GM23248 (cell line): Measurements from ENCODE around the gene SIVA1. TPM values are rescaled to one million over a fixed set of nuclear protein-coding genes. Genes with fewer than 3 reads are reported as not detected.
A peak's percentile ranks its signal among the peaks of the same experiment; 100 is the strongest.

Experiments
- DNase-seq: peaks from one replicate; pipeline ENCODE4 v3.0.0-alpha.2; 2015
- H2AFZ ChIP-seq: fragments of 200-600 bp; sonication (generic); 2 replicates; pipeline ENCODE4 v1.6.1; 2016; ENCODE audit warnings: antibody characterized with exemption
- H3F3A ChIP-seq: fragments of 200-600 bp; sonication (generic); 2 replicates; pipeline ENCODE4 v1.6.1; 2016; ENCODE audit warnings: mild to moderate bottlenecking, antibody characterized with exemption, mixed run types; ENCODE audit not compliant: insufficient read depth
- H3K27ac ChIP-seq: fragments of 200-600 bp; sonication (generic); 2 replicates; pipeline ENCODE4 v1.5.1; 2016; ENCODE audit warnings: mild to moderate bottlenecking
- H3K27me3 ChIP-seq: fragments of 200-600 bp; sonication (generic); replicated peaks from 2 replicates; pipeline ENCODE4 v1.6.1; 2016; ENCODE audit warnings: mild to moderate bottlenecking; ENCODE audit not compliant: insufficient read depth
- H3K36me3 ChIP-seq: fragments of 200-600 bp; sonication (generic); 2 replicates; pipeline ENCODE4 v1.6.1; 2016; ENCODE audit warnings: low read depth, mild to moderate bottlenecking
- H3K4me1 ChIP-seq: fragments of 200-600 bp; sonication (generic); 2 replicates; pipeline ENCODE4 v1.6.1; 2016; ENCODE audit warnings: mild to moderate bottlenecking; ENCODE audit not compliant: insufficient read depth
- H3K4me2 ChIP-seq: fragments of 200-600 bp; sonication (generic); one replicate; pipeline ENCODE4 v1.6.1; 2016; ENCODE audit warnings: mild to moderate bottlenecking; ENCODE audit not compliant: unreplicated experiment
- H3K4me3 ChIP-seq: fragments of 200-600 bp; sonication (generic); 2 replicates; pipeline ENCODE4 v1.5.1; 2016; ENCODE audit warnings: mild to moderate bottlenecking
- H3K79me2 ChIP-seq: fragments of 200-600 bp; sonication (generic); 2 replicates; pipeline ENCODE4 v1.6.1; 2016; ENCODE audit warnings: mild to moderate bottlenecking; ENCODE audit not compliant: insufficient read depth
- H3K9ac ChIP-seq: fragments of 200-600 bp; sonication (generic); 2 replicates; pipeline ENCODE4 v1.6.1; 2016; ENCODE audit warnings: mild to moderate bottlenecking
- H3K9me2 ChIP-seq: fragments of 200-600 bp; sonication (generic); 2 replicates; pipeline ENCODE4 v1.6.1; 2016; ENCODE audit warnings: mixed run types, mild to moderate bottlenecking, moderate library complexity; ENCODE audit not compliant: insufficient read depth
- H3K9me3 ChIP-seq: fragments of 200-600 bp; sonication (generic); one replicate; pipeline ENCODE4 v1.6.1; 2017; ENCODE audit warnings: low read depth
- H4K20me1 ChIP-seq: fragments of 200-600 bp; sonication (generic); 2 replicates; pipeline ENCODE4 v1.6.0; 2016; ENCODE audit not compliant: insufficient read depth
- EZH2 ChIP-seq: fragments of 200-600 bp; sonication (generic); IDR thresholded peaks from 2 replicates; pipeline ENCODE4 v1.6.1; 2018; ENCODE audit warnings: antibody characterized with exemption, mild to moderate bottlenecking; ENCODE audit not compliant: insufficient read depth, poor library complexity, severe bottlenecking
- EZH2phosphoT487 ChIP-seq: fragments of 200-600 bp; sonication (generic); IDR thresholded peaks from 2 replicates; pipeline ENCODE4 v1.6.1; 2018; ENCODE audit warnings: antibody characterized with exemption, moderate library complexity, mild to moderate bottlenecking, low read depth; ENCODE audit not compliant: insufficient read depth
- WGBS, 2 experiments: methylation state at CpG; one replicate each; pipeline ENCODE4 v1.1.6; 2015 to 2017; ENCODE audit warnings: low lambda C conversion rate in 2 of 2, low coverage in 1 of 2; ENCODE audit errors: missing lambda C conversion rate in 2 of 2; 5-methylcytosine and 5-hydroxymethylcytosine counted together
- in situ Hi-C: fragments of 300-500 bp; cut with MboI; formaldehyde crosslinking; loops from 2 replicates; pipeline ENCODE4 v1.15.0; 2020
- polyA plus RNA-seq: library from polyadenylated mRNA; unstranded; fragments of >200 nt; fragmentation: Nextera tagmentation; extraction: Ambion mirVana; gene quantifications from 2 replicates; pipeline ENCODE4 v1.2.1, GENCODE V29; 2016
- total RNA-seq: library from RNA; depleted of rRNA; stranded (reverse); fragments of >200 nt; shearing (Covaris generic); gene quantifications from 2 replicates; pipeline ENCODE4 v1.2.3, GENCODE V29; 2014

Gene SIVA1
- total and polyA plus RNA-seq, 2 experiments from 2014 or later = 132 to 174 TPM

DNA sequence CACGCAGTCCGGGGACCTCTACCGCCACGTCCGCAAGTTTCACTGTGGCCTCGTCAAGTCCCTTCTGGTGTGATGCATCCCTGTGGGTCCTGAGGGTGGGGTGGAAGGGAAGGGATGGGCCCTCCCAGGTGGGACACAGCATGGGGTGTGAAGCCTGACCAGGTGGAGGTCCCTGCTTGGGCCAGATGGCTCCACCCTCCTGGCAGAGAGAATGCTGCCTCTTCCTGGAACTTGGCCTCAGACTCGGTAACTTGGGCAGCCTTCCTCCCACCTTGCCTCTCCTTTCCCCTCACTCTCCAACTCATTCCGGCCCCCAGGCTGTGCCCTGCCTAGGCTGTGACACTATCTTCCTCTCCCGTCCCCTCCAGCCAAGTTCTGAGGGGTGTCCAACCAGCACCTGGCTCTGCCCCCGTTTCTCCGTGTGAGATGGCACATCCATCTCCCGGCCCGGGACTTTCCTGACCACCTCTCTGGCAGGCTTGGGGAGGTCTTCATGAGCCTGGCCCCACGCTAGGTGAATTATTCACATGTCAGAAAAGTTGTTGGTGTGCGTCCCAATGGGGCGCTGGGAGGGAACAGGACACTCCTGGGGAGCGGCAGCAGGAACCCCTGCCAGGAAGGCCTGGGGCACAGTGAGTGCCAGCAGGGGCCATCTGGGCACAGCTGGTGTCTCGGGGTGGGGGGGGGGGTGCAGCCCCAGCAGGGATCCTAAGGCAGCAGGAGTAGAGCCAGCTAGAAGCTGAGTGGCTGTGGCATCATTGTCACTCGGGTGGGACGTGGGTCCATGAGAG is 49.6 kb downstream of the SIVA1 start:
- H3K36me3 ChIP-seq = no peaks in the 10 kb centered on the region
- no peaks in the 10 kb centered on the region for H3K79me2 ChIP-seq
- H3K4me3 ChIP-seq = no peak overlapping the region
- in situ Hi-C loops = no loop called here
- WGBS, 2 experiments = 87 to 89% methylated on average over 20 of the region's 20 CpGs
- peaks cover 7% of the 10 kb centered on the region; the same call in 1 of the 2 replicates for H3K4me1 ChIP-seq
- peaks cover 15% of the 10 kb centered on the region for H3F3A ChIP-seq
- no peaks in the 10 kb centered on the region for H4K20me1 ChIP-seq
- no peak overlapping the region for H3K9ac ChIP-seq
- DNase-seq = no peak
- no peak overlapping the region for H2AFZ ChIP-seq
- H3K27ac ChIP-seq = no peak overlapping the region
- no peak for TF ChIP-seq EZH2phosphoT487
- no peak for TF ChIP-seq EZH2
- H3K9me3 ChIP-seq = no peaks in the 10 kb centered on the region
- H3K9me2 ChIP-seq = no peaks in the 10 kb centered on the region
- H3K4me2 ChIP-seq = no peak overlapping the region
- no peaks in the 10 kb centered on the region for H3K27me3 ChIP-seq

DNA sequence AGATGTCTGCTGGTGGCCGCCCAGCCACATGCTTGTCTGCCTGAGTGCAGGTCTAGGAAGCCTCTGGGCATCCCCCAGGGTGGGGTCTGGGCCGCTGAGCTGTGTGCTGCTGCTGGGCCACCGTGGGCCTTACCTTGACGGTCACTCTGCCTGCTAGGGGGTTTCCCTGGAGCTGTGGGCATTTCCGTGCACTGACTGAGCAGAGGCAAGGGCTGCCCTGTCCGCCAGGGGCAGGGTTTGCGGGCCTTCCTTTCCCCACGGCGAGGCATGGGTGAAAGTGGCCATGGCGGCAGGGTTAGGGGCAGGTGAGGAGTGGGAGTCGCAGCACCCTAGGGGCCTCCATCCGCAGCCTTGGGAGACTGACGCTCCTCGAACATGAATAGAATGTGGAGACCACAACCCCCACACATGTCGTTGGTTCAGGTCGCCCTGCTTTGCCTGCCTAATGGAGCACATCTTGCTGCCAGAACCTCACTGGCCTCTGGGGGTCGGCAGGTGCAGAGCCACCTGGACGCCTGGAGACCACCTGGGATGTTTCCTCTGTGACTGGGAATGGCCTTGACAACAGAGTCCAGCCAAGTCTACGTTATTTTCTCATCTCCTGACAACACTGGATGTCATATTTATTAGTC is 50.4 kb downstream of the SIVA1 start:
- no peaks in the 10 kb centered on the region for H3K27me3 ChIP-seq
- no peak overlapping the region for H3K4me2 ChIP-seq
- H3K9me3 ChIP-seq = no peaks in the 10 kb centered on the region
- no peak overlapping the region for H3K27ac ChIP-seq
- no peaks in the 10 kb centered on the region for H3K36me3 ChIP-seq
- H3K4me3 ChIP-seq = no peak overlapping the region
- H3K9ac ChIP-seq = no peak overlapping the region
- H3K4me1 ChIP-seq = peaks cover 7% of the 10 kb centered on the region; the same call in 1 of the 2 replicates
- TF ChIP-seq EZH2phosphoT487 (no peak), EZH2 (no peak)
- in situ Hi-C loops = no loop called here
- no peaks in the 10 kb centered on the region for H3K9me2 ChIP-seq
- H3F3A ChIP-seq = peaks cover 15% of the 10 kb centered on the region
- no peak for DNase-seq
- H3K79me2 ChIP-seq = no peaks in the 10 kb centered on the region
- H2AFZ ChIP-seq = no peak overlapping the region
- WGBS, 2 experiments = 81 to 86% methylated on average over 19 of the region's 19 CpGs
- no peaks in the 10 kb centered on the region for H4K20me1 ChIP-seq

DNA sequence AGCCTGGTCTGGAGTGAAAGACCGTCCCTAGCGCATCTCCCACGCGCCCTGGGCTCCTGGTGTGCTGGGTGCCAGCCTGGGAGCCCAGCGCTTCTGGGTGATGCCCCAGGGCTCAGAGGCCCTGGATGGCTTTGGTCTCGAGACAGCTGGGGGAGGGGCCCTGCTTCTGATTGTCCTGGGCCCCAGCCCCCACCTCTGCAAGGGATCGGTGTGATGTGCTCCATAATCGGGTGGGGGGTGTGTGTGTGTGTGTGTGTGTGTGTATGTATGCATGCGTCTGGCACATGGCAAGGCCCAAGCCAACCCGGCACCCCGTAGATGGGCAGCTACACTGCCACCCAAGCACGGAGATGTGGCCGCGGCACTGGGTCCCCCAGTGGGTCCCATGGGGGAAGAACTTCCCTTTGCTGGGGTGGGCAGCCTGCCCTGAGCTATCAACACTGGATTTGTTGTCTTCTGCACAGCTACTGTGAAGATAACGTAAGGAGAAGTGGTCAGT is 51.0 kb downstream of the SIVA1 start:
- Histone ChIP-seq H3K27ac (no peak overlapping the region), H3K27me3 (no peaks in the 10 kb centered on the region), H3K4me2 (no peak overlapping the region), H3K79me2 (no peaks in the 10 kb centered on the region), H3K9ac (no peak overlapping the region), H3K36me3 (no peaks in the 10 kb centered on the region), H4K20me1 (no peaks in the 10 kb centered on the region), H3F3A (peaks cover 11% of the 10 kb centered on the region), H3K4me3 (no peak overlapping the region), H2AFZ (no peak overlapping the region), H3K4me1 (peaks cover 7% of the 10 kb centered on the region; the same call in 1 of the 2 replicates), H3K9me2 (no peaks in the 10 kb centered on the region), H3K9me3 (no peaks in the 10 kb centered on the region)
- TF ChIP-seq EZH2phosphoT487 = no peak
- no peak for TF ChIP-seq EZH2
- WGBS, 2 experiments = 82 to 86% methylated on average over 15 of the region's 15 CpGs
- DNase-seq = peak; percentile 33
- in situ Hi-C loops = no loop called here

DNA sequence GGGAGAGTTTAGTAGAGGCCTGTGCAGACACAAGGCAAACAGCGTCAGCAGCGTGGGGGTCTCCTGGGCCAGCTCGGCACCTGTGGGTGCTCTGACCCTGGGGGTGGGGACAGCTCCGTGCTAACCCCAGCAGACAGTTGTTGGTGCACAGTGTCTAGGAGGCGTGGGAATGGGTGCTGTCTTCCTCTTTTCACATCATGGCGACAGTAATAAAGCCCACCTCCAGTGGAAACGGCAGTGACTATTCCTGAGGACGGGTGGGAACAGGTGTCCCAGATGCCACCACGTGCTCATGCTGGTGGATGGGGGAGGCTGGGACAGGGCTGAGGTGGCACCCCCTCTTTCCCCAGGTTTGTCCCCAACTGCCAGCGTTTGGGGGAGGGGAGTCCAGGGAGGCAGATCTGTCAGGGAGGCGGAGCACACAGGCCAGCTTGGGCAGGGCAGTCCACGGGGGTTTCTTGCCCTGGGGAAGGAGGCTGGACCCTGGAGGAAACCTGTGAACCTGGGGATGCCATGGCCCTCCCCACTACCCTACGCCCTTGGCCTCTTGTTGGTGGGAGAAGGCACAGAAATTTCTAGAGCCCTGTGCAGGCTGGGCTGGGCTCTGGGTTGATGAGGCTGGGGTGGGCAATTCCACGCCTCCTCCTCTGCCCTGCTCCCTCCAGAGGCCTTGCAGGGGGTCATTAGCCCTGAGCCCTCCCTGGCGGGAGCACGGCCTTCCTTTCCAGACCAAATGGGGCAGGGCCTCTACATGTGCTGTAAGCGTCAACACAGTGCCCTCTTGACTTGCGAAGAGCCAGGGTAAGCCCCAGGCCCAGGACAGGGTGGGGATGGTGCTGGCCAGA is 51.8 kb downstream of the SIVA1 start:
- H3K9me2 ChIP-seq = no peaks in the 10 kb centered on the region
- H3K4me3 ChIP-seq = no peak overlapping the region
- no peaks in the 10 kb centered on the region for H3K27me3 ChIP-seq
- H3K9ac ChIP-seq = no peak overlapping the region
- DNase-seq = no peak
- in situ Hi-C loops = no loop called here
- H3K27ac ChIP-seq = no peak overlapping the region
- 75 to 82% methylated on average over 17 to 18 of the region's 18 CpGs for WGBS, 2 experiments
- H3F3A ChIP-seq = peaks cover 3% of the 10 kb centered on the region; the same call in 1 of the 2 replicates
- no peak for TF ChIP-seq EZH2phosphoT487
- H3K9me3 ChIP-seq = no peaks in the 10 kb centered on the region
- no peaks in the 10 kb centered on the region for H3K36me3 ChIP-seq
- no peak overlapping the region for H2AFZ ChIP-seq
- H3K4me1 ChIP-seq = peaks cover 7% of the 10 kb centered on the region; the same call in 1 of the 2 replicates
- H4K20me1 ChIP-seq = no peaks in the 10 kb centered on the region
- no peak overlapping the region for H3K4me2 ChIP-seq
- H3K79me2 ChIP-seq = no peaks in the 10 kb centered on the region
